GM18951 (cell line): Measurements from ENCODE around the gene TAOK1.

Experiments used
- POLR2A ChIP-seq: IDR thresholded peaks from 4 replicates; pipeline ENCODE4 v1.6.1; 2011; ENCODE audit warnings: mild to moderate bottlenecking; ENCODE audit not compliant: insufficient read length, insufficient read depth; ENCODE audit errors: extremely low read depth
- in situ Hi-C: fragments of 300-500 bp; cut with MboI; formaldehyde crosslinking; loops from one replicate; pipeline ENCODE4 v1.12.0; 2022; ENCODE audit warnings: low sequenced_read_pairs, mixed read lengths, inconsistent platforms; ENCODE audit not compliant: unreplicated experiment

Gene TAOK1

DNA sequence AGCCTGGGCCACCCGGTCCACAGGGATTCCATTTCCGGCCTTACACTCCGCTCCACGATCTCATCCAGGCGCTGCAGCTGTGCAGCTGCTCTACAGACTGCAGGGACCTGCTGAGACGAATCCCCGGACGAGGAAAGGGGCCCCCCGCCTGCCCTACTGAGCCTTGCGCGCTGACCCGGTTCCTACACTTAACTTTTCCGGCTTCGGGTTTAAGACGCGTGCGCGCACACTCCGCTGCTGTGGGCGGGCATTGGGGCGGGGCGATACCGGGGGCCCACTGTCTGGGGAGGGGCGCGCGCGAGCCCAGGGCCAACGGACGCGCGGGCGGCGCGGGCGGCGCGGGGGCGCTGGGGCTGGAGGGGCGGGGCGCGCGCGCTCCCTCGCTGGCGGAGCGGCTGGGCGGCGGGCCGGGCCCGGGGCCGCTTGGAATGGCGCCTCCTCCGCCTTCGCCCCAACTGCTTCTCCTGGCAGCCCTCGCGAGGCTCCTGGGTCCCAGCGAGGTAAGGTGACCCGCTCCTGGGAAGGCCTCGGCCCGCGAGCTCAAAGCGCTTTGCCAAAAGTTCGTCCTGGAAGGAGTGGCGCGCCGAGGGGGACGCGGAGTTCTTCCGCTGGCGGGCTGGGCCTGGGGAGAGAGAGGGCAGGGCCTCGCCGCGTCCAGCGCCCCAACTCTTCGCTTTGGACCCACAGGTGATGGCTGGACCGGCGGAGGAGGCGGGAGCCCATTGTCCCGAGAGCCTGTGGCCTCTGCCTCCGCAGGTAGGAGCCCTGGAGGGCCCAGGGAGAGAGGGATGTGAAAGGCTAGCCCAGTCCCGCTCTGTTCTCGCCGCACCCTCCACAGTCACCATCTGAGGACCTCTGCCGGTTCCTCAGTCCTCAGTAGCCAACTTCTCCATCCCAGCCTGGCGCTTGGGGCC is 178.4 kb downstream of the TAOK1 start, which contains the start of gene TP53I13:
Gene TP53I13, plus strand, starts transcription at position 371 of the 914 bp plus-strand sequence. Its CDS starts 58 bp downstream, at position 429.
- TF ChIP-seq POLR2A: peak; percentile 81

DNA sequence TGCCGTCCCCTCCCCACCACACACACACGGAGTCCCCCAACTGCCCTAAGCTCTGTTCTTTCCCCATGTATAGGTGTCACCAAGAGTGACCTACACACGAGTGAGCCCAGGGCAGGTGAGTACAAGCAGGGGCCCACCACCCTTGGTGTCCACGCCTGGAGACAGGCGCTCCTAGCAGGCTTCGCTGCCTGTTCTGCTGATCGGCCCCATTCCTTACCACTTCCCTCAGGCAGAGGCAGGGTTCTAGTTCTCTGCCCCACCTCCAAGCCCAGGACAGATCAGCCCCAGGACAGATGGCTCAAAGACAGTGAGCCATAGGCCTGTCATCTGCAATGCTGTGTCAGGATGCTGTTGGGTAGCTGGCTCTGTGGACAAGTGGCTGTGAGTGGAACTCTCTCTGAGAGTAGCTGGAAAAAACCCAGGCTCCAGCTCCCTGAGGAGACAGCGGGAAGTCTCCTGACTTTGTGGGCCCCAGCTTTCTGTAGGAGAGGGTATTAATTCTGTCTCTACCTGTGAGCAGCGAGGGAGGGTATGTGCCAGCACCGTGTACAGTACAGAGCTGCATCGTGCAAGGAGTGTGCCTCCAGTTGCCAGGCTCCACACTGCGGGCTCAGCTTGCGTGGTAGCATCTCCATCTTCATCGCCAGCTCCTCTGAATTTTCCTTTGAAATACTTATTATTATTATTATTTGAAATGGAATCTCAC is 179.2 kb downstream of the TAOK1 start:
- in situ Hi-C loops: no loop called here
- TF ChIP-seq POLR2A: no peak

More for the DNA sequence above, 178.4 kb downstream of the TAOK1 start, which contains the start of gene TP53I13:
- in situ Hi-C loops: no loop called here

DNA sequence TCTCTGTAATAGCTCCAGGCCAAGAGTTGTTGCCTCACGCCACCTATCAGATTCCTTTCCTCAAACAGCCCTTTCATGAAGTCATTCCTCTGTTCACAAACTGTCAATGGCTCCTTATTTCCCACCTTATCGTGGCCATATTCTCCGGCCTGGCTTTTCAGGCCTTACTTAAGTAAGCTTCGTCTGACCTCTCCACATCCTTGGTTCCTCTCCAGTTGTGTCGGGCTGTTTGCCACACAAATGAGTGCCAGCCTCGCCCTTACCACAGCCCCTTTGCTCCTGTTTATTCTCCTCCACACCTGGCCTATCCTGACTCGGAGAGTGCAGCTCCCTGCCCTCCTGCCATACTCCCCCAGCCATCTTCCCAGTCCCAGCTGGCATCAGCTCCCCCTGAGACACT is 180.4 kb downstream of the TAOK1 start:
- in situ Hi-C loops: no loop called here
- no peak for TF ChIP-seq POLR2A

DNA sequence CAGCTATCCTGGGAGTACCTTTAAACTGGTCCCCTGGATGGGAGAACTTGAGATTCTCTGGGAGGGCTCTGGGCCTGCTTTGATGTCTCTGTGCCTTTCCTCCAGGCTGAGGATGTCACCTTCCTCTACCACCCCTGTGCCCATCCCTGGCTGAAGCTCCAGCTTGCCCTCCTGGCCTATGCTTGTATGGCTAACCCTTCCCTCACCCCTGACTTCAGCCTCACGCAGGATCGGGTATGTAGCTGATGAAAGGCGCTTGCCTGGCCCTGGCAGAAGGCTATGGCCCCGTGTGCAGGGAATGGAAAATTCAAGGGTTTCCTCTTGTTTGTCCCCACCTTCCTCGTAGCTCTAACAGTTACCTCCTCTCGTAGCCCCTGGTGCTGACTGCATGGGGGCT is 181.3 kb downstream of the TAOK1 start:
- no peak for TF ChIP-seq POLR2A
- in situ Hi-C loops: no loop called here

DNA sequence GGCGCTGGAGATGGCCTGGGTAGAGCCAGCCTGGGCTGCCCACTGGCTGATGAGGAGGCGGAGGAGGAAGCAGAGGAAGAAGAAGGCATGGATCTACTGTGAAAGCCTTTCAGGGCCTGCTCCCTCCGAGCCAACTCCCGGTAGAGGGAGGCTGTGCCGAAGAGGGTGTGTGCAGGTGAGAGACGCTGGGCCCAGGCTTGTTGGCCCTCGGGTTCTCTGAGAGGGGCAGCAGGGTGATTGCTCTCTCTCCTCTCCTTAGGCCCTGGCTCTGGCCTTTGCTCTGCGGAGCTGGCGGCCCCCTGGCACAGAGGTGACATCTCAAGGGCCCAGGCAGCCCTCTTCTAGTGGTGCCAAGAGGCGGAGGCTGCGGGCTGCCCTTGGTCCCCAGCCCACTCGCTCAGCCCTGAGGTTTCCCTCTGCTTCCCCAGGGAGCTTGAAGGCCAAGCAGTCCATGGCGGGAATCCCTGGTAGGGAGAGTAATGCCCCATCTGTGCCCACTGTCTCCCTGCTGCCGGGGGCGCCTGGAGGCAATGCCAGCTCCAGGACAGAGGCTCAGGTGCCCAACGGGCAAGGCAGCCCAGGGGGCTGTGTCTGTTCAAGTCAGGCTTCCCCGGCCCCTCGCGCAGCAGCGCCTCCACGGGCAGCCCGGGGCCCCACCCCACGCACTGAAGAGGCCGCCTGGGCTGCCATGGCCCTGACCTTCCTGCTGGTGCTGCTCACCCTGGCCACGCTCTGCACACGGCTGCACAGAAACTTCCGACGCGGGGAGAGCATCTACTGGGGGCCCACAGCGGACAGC is 181.9 kb downstream of the TAOK1 start:
- TF ChIP-seq POLR2A: no peak
- in situ Hi-C loops: no loop called here

DNA sequence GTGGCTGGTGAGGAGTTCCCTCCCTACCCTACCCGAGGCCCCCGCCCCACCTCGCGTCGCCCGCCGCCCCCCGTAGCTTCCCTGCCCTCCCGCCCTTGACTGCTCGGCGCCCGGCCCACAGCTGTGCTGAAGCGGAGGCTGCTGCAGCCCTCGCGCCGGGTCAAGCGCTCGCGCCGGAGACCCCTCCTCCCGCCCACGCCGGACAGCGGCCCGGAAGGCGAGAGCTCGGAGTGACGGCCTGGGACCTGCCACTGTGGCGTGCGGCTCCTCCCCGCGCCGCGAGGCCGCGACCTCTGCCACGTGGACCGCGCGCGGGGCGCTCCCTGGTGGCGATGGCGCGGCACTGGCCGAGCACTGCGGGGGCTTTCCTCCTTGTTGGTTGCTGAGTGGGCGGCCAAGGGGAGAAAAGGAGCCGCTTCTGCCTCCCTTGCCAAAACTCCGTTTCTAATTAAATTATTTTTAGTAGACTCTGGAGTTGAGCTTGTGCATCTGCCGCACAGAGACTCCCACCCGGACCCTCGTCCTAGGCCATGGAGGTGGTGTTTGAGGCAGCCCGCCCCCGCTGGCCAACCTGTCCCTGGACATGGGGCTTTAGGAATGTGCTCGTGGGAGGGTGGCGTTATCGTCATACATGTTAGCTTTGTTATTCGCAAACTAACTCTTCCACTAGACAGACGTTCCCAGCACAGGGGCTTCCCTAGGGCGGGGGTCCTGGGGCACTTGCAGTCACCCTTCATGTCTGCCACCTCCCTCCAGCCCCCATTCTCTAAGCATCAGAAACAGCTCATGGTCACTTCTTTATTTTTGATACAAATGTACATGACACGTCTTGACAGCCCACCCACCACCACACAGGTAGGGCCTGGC is 182.8 kb downstream of the TAOK1 start:
- in situ Hi-C loops: no loop called here
- no peak for TF ChIP-seq POLR2A

DNA sequence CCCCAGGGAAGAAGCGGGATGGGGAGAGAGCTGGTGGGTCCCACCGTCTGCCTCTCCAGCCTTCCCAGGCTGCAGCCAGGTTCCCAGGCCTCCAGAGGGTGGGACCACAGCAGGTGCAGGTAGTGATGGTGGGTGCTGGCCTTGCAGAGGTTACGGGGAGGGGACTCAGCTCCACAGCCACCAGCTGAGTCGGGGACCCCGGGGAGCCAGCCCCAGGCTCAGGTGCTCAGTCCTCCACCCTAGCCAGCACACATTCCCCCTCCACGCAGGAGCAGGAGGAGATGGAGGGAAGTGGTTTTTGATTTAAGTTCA is 183.4 kb downstream of the TAOK1 start:
- no peak for TF ChIP-seq POLR2A
- in situ Hi-C loops: no loop called here

DNA sequence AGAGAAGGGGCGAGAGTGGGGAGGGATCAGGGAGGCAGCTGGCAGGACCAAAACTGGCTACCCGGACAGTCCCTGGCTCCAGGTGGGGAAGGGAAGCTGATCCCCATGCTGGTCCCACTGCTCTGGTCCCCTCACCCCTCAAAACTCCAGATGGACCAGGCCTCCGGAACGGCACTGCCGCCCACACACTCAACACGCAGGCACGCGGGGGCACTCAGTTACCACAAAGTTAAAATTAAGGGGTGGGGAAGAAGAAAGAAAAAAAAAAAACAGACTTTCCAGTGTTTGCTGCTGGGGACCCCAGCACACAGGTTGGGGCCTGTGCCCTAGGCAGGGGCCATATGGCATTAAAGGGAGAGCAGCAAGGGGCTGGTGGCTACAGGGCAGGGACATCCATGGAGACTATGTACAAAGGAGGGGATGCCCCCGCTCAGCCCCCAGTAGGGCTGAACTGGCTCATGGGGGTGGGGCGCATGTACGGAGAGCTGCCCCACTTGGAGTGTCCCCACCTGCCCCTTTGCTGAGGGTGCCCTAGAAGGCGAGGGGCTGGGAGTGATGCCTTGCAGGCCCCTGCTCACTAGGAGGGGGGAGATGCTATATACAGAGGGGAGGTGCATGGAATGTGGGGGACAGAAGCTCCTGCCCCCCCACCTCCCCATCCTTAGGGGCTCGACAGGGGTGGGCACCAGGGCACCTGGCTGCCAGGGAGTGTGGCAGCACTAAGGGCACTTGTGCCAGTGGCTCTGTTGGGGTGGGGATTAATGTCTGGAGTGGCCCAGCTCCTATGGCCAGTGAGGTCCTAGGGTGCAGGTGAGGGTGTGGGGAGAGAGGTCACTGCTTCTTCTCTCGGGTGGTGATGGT is 183.9 kb downstream of the TAOK1 start:
- TF ChIP-seq POLR2A: no peak
- in situ Hi-C loops: no loop called here

DNA sequence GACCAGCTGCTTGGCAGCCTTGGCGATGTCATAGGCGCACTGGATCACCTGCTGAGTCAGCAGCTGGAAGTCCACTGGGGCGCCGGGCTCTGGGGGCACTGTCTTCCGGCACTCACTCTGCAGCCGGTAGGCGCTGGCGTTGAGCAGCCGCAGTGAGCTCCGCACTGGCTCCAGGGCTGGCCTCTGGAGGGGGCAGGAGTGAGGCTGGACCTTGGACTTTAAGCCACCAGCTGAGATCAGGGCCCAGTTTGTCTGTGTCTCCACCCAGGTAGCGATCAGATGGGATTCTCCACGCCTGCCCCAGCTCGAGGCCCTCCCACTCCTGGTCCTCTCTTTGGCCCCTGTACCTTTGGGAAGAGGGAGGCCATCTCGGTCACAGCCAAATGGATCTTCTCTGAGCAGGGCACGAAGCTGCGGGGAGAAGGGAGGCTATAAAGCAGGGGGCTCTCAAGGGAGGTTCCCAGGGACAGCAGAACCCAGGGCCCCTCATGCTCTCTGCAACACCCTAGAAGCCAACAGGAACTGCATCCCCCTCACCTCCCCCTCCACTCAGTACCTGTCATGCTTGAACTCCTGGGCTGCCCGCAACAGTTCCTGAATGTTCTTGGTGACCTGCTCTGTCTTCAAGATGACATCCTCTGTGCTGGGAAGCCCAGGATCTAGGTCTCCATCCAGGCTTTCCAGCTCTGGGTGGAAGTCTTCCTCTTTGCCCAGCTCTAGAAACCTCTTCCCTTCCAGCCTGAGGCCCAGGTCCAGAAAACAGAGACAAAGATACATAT is 184.8 kb downstream of the TAOK1 start:
- in situ Hi-C loops: no loop called here
- TF ChIP-seq POLR2A: no peak

DNA sequence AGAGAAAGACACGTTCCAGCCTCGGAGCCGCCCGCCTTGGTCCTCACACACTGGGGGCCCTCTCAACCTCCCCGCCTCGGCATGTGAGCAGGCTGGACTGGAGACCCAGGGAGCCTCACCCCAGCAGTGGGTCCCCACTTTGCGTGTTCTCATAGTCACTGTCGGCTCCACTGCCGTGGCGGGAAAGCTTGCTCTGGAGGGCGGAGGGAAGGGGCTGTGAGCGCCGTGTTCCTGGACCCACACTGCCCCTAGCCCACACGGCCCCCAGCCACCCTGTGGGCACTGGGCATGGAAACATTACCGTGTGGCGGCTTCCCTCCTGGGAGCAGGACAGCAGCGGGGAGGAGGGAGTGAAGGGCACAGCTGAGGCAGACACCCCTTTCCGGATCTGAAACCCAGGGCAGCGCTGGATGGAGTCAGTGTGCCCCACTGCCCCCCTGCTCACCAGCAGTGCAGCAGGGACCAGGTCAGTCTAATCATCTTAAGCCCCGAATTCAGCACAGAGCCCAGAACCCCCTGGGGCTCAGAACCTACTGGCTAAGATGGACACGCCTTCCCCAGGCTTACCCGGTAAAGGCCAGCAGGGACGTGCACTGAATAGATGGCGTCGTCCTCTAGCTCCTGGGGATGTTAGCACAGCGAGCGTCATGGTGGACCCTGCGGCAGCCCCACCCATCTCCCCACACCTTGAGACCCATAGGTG is 185.5 kb downstream of the TAOK1 start:
- in situ Hi-C loops: no loop called here
- no peak for TF ChIP-seq POLR2A

DNA sequence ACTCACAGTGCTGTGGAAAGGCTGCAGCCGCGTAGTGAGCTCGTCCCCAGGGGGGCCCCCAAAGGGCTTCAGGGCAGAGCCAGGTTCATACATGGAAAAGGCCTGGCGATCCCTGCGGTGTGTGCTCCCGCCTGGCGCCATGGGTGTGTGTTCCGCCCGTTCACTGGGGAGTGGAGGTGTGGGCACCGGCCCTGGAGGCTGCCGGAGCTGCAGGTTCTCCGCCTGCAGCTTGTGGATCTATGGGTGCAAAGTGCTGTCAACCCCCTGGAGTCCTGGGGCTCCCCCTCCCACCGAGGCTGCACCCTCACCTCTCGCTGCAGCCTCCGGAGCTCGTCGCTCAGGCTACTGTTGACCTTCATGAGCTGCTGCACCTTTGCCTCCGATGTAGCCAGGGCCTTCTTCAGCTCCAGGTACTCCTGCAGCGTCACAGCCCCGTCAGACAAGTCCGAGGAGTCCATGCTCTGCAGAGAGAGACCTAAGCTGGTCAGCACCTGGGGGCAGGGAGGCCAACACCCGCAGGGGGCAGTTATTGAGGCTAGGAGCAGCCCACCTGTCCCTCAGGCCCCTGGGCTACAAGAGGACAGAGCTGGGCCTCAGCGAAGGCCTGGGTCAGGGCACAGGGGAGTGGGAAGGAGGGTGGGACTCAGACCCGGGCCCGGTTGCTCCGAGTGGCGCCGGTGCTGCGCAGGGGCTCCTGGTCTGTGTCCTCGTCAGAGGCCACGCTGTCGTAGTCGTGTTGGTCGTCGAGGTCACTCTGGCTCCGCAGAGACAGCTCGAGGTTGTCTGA is 186.2 kb downstream of the TAOK1 start:
- in situ Hi-C loops: no loop called here
- no peak for TF ChIP-seq POLR2A
